22Rv1 (cell line): ENCODE data around the gene USP3.

ENCODE experiments used
- CTCF ChIP-seq: fragments of 450-650 bp; IDR thresholded peaks from 2 replicates; pipeline ENCODE4 v1.5.1; 2017; ENCODE audit warnings: mild to moderate bottlenecking
- ZFX ChIP-seq: fragments of 450-650 bp; IDR thresholded peaks from 2 replicates; pipeline ENCODE4 v1.6.1; 2017; ENCODE audit warnings: antibody characterized with exemption, borderline replicate concordance

- TF ChIP-seq ZFX, result no peak
- no peak for TF ChIP-seq CTCF
These were observed 52.3 kb downstream of the USP3 start for GRCh38 chr15:63556736-63557135.
